GM12874 (cell line): ENCODE data around the gene COL8A1.

ENCODE experiments used
- TF ChIP-seq, protein P1 (sequence below): IDR thresholded peaks from 2 replicates; pipeline ENCODE4 v1.5.1; 2011; ENCODE audit warnings: low read depth, mild to moderate bottlenecking, control low read depth, low read length, moderate library complexity; ENCODE audit not compliant: insufficient read depth

COL8A1 gene

DNA sequence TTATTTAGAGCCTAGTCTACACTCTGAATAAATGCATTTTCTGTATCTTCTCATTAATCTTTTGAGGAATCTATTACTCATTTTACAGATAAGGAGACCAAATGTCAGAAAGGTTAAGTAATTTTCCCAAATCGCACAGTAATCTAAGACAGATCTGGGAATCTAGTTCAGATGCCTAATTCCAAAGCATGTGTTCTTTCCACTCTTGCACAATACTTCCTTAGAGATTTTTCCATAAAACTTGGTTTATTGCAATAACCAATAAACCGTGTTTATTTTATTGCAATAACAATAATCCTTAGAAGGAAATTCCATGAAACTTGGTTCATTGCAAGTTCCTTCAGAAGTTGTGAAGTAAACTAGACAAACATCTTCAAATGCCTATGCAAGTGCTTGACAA, 17.4 kb upstream of the COL8A1 start:
- TF ChIP-seq, protein P1, sequence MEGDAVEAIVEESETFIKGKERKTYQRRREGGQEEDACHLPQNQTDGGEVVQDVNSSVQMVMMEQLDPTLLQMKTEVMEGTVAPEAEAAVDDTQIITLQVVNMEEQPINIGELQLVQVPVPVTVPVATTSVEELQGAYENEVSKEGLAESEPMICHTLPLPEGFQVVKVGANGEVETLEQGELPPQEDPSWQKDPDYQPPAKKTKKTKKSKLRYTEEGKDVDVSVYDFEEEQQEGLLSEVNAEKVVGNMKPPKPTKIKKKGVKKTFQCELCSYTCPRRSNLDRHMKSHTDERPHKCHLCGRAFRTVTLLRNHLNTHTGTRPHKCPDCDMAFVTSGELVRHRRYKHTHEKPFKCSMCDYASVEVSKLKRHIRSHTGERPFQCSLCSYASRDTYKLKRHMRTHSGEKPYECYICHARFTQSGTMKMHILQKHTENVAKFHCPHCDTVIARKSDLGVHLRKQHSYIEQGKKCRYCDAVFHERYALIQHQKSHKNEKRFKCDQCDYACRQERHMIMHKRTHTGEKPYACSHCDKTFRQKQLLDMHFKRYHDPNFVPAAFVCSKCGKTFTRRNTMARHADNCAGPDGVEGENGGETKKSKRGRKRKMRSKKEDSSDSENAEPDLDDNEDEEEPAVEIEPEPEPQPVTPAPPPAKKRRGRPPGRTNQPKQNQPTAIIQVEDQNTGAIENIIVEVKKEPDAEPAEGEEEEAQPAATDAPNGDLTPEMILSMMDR = no peak

DNA sequence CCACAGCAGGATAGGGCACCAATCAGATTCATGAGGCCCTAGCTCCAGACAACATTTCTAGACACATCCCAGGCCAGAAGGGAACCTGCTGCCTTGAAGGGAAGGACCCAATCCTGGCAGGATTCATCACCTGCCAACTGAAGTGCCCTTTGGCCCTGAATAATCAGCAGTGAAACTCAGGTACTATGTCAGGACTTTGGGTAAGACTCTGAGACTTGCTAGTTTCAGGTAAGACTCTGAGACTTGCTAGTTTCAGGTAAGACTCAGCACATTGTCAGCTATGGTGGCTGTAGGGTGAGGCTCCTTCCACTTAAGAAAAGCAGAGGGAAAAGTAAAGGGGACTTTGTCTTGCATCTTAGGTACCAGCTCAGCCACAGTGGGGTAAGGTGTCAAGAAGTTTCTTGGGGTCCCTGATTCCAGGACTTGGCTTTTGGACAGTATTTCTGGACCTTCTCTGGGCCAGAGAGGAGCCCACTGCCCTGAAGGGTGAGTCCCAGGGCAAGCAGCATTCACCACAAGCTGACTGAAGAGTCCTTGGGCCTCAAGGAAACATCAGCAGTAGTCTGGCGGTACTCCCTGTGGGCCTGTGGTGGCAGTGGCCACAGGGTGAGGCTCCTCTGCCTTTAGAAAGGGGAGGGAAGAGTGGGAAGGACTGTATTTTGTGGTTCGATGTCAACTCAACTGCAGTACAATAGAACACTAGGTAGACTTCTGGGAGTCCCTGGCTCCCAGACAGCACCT, 13.7 kb upstream of the COL8A1 start:
- TF ChIP-seq, protein P1 = no peak

DNA sequence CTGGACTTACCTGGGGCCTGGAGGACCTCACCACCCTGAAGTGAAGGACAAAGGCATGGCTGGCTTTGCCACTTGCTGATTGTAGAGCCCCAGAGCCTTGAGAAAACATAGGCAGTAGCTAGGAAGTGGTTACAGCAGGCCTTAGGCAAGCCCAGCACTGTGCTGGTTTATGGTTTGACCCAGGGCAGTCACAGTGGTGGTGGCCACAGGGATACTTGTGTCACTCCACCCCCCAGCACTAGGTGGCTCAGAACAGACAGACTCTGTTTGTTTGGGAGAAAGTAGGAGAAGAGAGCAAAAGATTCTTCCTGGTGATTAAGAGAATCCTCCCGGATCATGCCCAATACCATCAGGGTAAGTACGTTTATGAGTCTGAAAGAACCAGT, 13.2 kb upstream of the COL8A1 start:
- TF ChIP-seq, protein P1 = no peak

DNA sequence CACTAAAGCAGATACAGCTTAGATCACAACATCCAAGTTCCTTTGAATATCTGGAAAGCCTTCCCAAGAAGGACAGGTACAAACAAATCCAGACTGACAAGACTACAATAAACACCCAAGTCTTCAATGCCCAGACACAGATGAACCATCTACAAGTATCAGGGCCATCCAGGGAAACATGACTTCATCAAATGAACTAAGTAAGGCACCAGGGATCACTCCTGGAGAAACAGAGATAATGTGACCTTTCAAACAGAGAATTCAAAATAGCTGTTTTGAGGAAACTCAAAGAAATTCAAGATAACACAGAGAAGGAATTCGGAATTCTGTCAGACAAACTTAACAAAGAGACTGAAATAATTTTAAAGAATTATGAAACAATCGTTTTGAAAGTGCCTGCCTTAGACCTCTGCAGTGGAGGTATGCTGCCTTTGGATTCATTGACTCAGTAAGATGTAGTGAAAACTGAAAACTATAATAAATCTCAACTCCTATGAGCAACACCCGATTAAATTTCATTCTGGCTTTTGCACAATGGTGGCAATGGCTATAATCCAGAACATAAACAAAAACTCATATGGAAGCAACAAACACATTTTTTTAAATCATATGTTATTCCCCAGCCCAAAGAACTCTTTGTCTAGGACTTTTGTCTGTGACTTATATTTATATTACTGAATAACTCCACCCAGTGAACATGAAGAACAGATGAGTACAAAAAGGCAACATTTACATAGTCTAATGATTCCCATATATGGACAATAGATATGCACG, 12.6 kb upstream of the COL8A1 start:
- TF ChIP-seq, protein P1 = no peak

DNA sequence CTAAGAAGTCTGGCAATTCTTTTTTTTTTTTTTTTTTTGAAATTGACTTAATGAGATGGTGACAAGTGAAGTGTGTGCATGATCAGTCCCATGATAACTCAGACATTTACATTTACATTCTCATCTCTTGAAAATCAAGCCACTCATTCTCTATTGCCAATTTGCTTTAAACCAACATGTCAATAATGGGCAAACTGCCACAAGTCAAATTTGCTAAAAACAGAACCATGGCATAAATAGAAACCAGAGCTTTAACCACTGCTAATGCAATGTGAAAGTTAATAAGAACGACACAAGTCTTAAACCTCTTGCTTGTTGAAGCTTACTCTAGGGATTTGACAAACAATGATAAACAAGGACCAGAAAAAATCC, 12.0 kb upstream of the COL8A1 start:
- TF ChIP-seq, protein P1 = no peak

DNA sequence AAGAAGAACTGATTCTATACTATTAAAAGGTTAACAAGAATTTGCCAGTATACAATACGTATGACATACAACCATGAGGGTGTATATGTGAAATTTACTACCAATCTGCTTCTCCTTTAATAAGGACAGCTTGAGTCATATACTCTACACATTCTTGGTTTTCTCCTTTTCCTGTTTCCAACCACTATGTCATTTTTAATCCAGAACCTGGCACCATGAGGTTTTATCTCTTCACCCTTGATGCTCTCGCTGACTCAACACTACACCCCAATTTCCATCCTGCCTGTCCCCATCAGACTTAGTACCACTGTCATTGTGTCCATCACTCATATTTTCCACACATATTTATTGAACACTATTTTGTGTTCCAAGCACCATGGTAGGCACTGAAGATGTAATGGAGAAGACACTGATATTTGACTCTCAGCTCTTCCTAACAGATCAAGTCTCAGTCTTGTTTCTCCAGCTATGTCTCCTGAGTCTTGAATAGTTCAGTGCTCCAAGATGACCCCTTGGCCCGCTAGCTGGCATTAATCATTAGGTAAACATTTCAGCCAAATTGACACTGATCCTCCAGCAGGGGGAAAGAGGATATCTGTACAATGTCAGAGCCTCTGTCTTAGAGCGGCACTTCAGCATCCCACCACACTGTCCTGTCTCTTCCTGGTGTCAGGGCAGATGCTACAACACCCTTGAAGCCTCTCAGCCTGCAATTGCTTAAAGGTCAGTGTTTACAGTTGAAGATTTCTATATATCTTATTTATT, 11.2 kb upstream of the COL8A1 start:
- TF ChIP-seq, protein P1 = no peak

DNA sequence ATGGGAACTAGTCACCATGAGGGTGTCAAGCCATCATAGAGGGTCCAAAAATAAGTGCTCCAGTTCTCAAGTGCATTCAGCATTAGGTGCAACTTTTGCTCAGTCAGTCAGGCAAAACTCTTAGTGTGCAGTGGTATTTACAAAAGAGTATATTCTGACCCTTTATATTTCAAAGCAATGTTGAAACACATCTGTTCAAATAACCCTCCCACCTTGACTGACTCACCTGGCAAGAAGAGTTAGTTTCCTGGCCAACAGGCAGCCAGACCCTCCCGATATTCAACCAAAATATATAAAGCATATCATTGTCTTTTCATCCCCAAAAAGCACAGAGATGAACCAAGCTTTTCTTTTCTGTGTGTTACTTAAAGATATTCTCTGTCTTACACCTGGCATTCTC, 7.6 kb upstream of the COL8A1 start:
- TF ChIP-seq, protein P1 = no peak
